GM12875 (cell line): ENCODE results near the gene NDEL1.

ENCODE experiments used
- H3K4me3 ChIP-seq: one replicate; pipeline ENCODE4 v1.5.1; 2011; ENCODE audit warnings: low read depth, low read length, control low read depth
- TF ChIP-seq, protein P1 (sequence below): IDR thresholded peaks from 2 replicates; pipeline ENCODE4 v1.5.1; 2011; ENCODE audit warnings: low read depth, mild to moderate bottlenecking, control low read depth, inconsistent platforms, low read length, moderate library complexity, borderline replicate concordance; ENCODE audit not compliant: insufficient read depth

Gene NDEL1

DNA sequence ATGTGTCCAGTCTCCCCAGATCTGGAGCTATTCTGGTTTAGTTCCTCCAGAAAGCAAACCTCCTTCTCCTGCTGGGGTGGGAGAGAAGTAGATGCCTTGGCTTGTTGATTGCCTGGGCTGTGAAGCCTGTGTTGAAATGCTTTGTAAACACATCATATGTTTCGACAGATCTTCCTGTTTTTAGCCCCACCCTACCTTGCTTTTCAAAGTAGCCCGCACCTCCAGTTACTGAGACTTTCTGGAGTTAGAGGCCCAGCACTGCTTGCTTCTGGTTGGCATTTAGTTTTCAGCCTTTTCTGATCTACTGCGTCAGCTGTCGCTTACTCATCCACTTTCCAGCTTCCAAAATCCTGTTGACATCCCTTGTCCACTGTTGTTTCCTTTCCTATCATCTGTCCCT lies 17.9 kb upstream of the NDEL1 start:
- H3K4me3 ChIP-seq = no peak overlapping the region
- TF ChIP-seq, protein P1, sequence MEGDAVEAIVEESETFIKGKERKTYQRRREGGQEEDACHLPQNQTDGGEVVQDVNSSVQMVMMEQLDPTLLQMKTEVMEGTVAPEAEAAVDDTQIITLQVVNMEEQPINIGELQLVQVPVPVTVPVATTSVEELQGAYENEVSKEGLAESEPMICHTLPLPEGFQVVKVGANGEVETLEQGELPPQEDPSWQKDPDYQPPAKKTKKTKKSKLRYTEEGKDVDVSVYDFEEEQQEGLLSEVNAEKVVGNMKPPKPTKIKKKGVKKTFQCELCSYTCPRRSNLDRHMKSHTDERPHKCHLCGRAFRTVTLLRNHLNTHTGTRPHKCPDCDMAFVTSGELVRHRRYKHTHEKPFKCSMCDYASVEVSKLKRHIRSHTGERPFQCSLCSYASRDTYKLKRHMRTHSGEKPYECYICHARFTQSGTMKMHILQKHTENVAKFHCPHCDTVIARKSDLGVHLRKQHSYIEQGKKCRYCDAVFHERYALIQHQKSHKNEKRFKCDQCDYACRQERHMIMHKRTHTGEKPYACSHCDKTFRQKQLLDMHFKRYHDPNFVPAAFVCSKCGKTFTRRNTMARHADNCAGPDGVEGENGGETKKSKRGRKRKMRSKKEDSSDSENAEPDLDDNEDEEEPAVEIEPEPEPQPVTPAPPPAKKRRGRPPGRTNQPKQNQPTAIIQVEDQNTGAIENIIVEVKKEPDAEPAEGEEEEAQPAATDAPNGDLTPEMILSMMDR = no peak

DNA sequence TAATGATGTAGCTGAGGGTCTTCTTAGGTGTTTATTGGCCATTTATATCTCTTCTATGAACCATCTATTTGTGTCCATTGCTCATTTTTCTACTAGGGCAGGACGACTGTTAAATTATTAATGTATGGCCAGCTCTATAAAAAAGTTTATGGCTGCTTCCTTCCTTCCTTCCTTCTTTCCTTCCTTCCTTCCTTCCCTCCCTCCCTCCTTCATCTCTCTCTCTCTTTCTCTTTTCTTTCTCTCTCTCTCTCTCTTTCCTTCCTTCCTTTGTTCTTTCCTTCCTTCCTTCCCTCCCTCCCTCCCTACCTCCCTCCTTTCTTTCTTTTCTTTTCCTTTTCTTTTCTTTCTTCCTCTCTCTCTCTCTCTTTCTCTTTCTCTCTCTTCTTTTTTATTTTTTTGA lies 17.2 kb upstream of the NDEL1 start:
- no peak overlapping the region for H3K4me3 ChIP-seq
- TF ChIP-seq, protein P1 = no peak

DNA sequence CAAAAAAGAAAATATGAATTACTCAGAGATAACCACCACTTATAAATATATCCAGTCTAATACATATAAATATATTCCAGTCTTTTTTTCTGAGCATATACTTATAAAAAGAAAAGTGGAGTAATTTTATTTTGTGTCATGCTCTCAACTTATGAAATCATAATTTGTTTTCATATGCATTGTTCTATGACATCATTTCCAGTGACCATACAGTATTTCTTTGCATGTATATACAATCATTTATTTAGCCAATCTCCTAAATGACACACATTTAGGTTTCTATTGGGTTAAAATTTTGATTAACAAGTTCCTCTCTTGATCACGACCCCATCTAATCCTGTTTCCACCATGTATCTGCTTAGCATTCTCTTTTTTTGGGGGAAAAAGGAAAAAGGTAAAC lies 16.4 kb upstream of the NDEL1 start:
- H3K4me3 ChIP-seq = no peak overlapping the region
- TF ChIP-seq, protein P1 = no peak

DNA sequence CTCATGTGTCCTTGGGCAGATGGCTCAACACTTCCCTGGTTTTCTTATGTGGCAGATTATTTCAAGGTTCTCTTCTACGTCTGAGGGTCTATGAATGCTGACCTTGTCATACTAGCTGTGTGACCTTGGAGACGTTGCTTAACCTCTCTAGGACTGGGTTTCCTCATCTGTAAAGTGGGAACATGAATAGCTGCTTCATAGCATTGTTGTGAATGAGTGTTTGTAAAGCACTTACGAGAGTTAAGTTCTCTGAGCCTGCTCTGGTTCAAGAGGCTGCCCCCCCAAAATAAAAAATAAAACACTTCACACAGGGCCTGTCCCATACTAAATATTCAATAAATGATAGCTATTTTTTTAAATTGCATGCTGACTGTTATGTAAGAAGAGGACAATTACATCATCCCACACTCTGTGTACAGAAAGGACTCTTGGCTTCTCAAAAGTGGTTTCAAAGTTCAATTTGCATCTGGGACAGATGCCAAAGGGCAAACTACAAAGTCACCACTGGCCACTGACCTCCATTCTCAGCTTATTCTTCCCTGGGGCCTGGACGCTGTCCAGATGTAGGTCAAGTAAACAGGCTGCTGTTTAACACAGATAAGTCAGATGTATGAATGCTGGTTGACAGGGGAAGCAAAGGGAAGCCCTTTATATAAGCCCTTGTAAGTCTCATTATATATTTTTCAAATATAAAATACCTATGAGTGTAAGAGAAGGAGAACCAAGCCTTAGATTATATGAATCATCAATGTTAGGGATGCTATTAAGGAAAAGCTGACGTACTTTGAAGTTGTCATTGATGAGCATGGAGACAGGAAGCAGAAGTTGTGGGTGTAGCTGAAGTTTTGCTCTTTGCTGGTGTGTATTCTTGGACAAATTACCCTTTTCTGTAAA lies 15.4 kb upstream of the NDEL1 start:
- no peak overlapping the region for H3K4me3 ChIP-seq
- TF ChIP-seq, protein P1 = no peak

DNA sequence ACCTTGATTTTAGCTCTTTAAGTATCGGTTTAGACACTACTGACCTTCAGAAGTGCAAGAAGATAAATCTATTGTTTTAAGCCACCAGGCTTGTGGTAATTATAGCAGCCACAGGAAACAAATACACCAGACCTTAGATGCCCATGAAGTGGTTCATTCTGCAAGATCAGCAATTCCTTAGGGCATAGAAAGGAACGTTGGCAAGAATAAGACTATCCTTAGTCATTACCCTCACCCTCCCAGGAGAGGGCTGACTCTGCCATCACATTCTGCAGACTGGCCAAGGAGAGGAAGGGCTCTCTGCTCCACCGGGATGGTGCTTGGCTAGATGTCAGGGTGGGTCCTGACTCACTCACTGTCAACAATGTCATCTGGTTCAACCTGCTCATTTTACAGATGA lies 14.1 kb upstream of the NDEL1 start:
- no peak overlapping the region for H3K4me3 ChIP-seq
- TF ChIP-seq, protein P1 = no peak

DNA sequence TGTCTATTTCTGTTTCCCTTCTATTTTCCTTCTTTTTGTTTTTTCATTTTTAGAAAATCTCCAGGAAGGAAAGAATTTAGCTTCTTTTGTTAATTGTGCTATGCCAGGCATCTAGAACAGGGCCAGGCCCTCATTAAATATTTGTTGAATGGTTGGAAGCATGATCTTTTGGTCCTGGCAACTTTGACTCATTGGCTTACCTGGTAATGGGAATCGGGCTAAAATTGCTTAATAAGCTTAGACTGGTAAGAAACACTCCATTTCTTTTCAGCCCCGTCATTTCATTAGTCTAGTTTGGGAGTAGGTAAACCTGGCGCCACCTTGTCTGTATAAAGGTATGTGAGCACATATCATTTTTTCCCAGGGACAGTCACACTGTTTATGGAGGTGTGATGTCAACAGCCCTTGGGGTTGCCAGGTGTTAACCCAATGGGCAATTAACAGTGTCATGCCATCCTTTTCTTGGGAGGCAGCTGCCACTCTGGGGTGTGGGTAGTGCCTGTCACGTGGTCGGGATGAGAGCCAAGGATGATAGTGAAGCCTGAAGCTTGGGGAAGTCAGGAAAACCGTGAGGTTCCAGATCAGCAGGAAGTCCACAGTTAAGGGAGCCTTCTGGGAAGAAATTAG lies 9.5 kb upstream of the NDEL1 start:
- no peak overlapping the region for H3K4me3 ChIP-seq
- TF ChIP-seq, protein P1 = no peak

DNA sequence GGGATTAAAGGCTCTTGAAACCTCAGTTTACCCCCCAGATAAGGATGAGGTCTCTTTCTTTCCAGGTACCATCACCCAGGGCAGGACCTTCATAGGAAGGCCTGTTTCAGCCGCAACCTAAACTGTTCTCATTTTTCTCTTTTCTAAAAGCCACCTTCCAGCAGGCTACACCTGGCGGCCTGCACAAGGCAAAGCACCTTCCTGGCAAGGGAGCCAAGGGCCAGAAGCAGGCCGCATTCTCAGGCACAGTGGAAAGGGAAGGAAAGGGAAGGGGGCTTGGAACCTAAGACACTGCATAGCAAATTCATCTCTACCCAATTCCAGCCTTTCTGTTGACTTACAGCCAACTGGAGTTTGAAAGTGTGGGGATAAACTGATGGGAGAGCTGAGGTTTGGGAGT lies 8.9 kb upstream of the NDEL1 start:
- TF ChIP-seq, protein P1 = no peak
- no peak overlapping the region for H3K4me3 ChIP-seq
